ENCODE data around the gene ATP8A2.

The ATP8A2 gene

GRCh38 chr13:25738342-25739196, 366.8 kb downstream of the ATP8A2 start:
- DNase-seq = no peak

- no peak for DNase-seq
Measured at GRCh38 chr13:25739376-25739775, 367.6 kb downstream of the ATP8A2 start.

GRCh38 chr13:25741796-25742195, 370.0 kb downstream of the ATP8A2 start:
- no peak for DNase-seq

GRCh38 chr13:25742220-25742619, 370.4 kb downstream of the ATP8A2 start:
- DNase-seq = no peak

GRCh38 chr13:25743421-25743820, 371.6 kb downstream of the ATP8A2 start:
- no peak for DNase-seq

GRCh38 chr13:25744178-25744577, 372.4 kb downstream of the ATP8A2 start:
- no peak for DNase-seq

- DNase-seq = no peak
Measured at GRCh38 chr13:25746131-25746530, 374.4 kb downstream of the ATP8A2 start.

GRCh38 chr13:25752957-25753551, 381.3 kb downstream of the ATP8A2 start:
- no peak for DNase-seq

- no peak for DNase-seq
Measured at GRCh38 chr13:25753976-25754375, 382.2 kb downstream of the ATP8A2 start.

- DNase-seq = no peak
Measured at GRCh38 chr13:25756251-25756650, 384.5 kb downstream of the ATP8A2 start.

GRCh38 chr13:25756912-25757311, 385.1 kb downstream of the ATP8A2 start:
- DNase-seq = no peak

GRCh38 chr13:25761041-25761440, 389.3 kb downstream of the ATP8A2 start:
- no peak for DNase-seq

- DNase-seq = no peak
Measured at GRCh38 chr13:25762281-25762680, 390.5 kb downstream of the ATP8A2 start.

- DNase-seq = no peak
Measured at GRCh38 chr13:25762795-25763377, 391.1 kb downstream of the ATP8A2 start.

GRCh38 chr13:25764378-25764777, 392.6 kb downstream of the ATP8A2 start:
- DNase-seq = no peak

- DNase-seq = no peak
Measured at GRCh38 chr13:25765266-25765665, 393.5 kb downstream of the ATP8A2 start.

GRCh38 chr13:25766576-25766975, 394.8 kb downstream of the ATP8A2 start:
- no peak for DNase-seq

GRCh38 chr13:25766991-25767390, 395.2 kb downstream of the ATP8A2 start:
- no peak for DNase-seq

GRCh38 chr13:25768376-25768775, 396.6 kb downstream of the ATP8A2 start:
- DNase-seq = no peak

GRCh38 chr13:25768838-25769237, 397.1 kb downstream of the ATP8A2 start:
- no peak for DNase-seq

GRCh38 chr13:25770601-25771000, 398.8 kb downstream of the ATP8A2 start:
- DNase-seq = no peak

GRCh38 chr13:25771202-25771601, 399.4 kb downstream of the ATP8A2 start:
- no peak for DNase-seq

GRCh38 chr13:25771641-25772478, 400.1 kb downstream of the ATP8A2 start:
- DNase-seq = no peak
